HepG2 (cell line): ENCODE measurements around the gene CNTROB. TPM values are rescaled to one million over a fixed set of nuclear protein-coding genes. Genes with fewer than 3 reads are reported as not detected.

Experiments
- AHR ChIP-seq: IDR thresholded peaks from 2 replicates; pipeline ENCODE4 v1.6.1; 2018; ENCODE audit warnings: missing genetic modification reagents, missing compliant biosample characterization
- CERS6 ChIP-seq: sonication (generic); formaldehyde crosslinking; IDR thresholded peaks from 2 replicates; pipeline ENCODE4 v1.5.0; 2020; ENCODE audit warnings: missing genetic modification reagents
- ISX ChIP-seq: sonication (generic); formaldehyde crosslinking; conservative IDR thresholded peaks from 2 replicates; pipeline ENCODE4 v1.5.0; 2020; ENCODE audit warnings: missing genetic modification reagents
- RFXANK ChIP-seq: IDR thresholded peaks from 2 replicates; pipeline ENCODE4 v1.6.1; 2016
- RXRB ChIP-seq: IDR thresholded peaks from 2 replicates; pipeline ENCODE4 v1.6.1; 2016; ENCODE audit warnings: borderline replicate concordance, missing genetic modification reagents, missing compliant biosample characterization
- TEAD2 ChIP-seq: sonication (generic); formaldehyde crosslinking; IDR thresholded peaks from 2 replicates; pipeline ENCODE4 v1.9.0; 2021; ENCODE audit warnings: missing genetic modification reagents
- ZBTB14 ChIP-seq: sonication (generic); formaldehyde crosslinking; IDR thresholded peaks from 2 replicates; pipeline ENCODE4 v1.4.0; 2020; ENCODE audit warnings: missing genetic modification reagents
- ZNF207 ChIP-seq: fragments of 450-650 bp; IDR thresholded peaks from 2 replicates; pipeline ENCODE4 v1.6.1; 2016; ENCODE audit warnings: antibody characterized with exemption, borderline replicate concordance
- ZNF432 ChIP-seq: sonication (generic); formaldehyde crosslinking; IDR thresholded peaks from 2 replicates; pipeline ENCODE4 v1.5.0; 2020; ENCODE audit warnings: missing genetic modification reagents, mild to moderate bottlenecking, borderline replicate concordance
- ZNF484 ChIP-seq: sonication (generic); formaldehyde crosslinking; IDR thresholded peaks from 2 replicates; pipeline ENCODE4 v1.5.1; 2020; ENCODE audit warnings: mild to moderate bottlenecking, low read depth, missing genetic modification reagents, borderline replicate concordance
- ZNF543 ChIP-seq: sonication (generic); formaldehyde crosslinking; IDR thresholded peaks from 2 replicates; pipeline ENCODE4 v1.4.0; 2020; ENCODE audit warnings: mild to moderate bottlenecking, missing genetic modification reagents
- ZNF816 ChIP-seq: sonication (generic); formaldehyde crosslinking; IDR thresholded peaks from 2 replicates; pipeline ENCODE4 v1.8.0; 2022; ENCODE audit warnings: missing genetic modification reagents, mild to moderate bottlenecking, borderline replicate concordance
- polyA plus RNA-seq, 8 experiments: library from polyadenylated mRNA; depleted of rRNA in 3 of 8; stranded (reverse) in 7 of 8; unstranded in 1 of 8; fragments of >200 nt; fragmentation: Illumina TruSeq in 4 of 8; extraction: Trizol in 4 of 8; gene quantifications; 2 replicates each; pipeline versions ENCODE4 v1.2.1 to v1.2.3, GENCODE V29; 2011 to 2016; ENCODE audit warnings: low read depth in 4 of 8, missing spikeins in 1 of 8, mixed read lengths in 1 of 8; ENCODE audit not compliant: insufficient read depth in 1 of 8
- total RNA-seq, 5 experiments: library from RNA; depleted of rRNA; stranded (reverse); fragments of >200 nt; fragmentation: Illumina TruSeq; extraction: Trizol; gene quantifications; 2 replicates each; pipeline ENCODE4 v1.2.3, GENCODE V29; 2016; ENCODE audit warnings: low read depth in 1 of 5
- TF ChIP-seq, protein P1 (sequence below): sonication (generic); formaldehyde crosslinking; IDR thresholded peaks from 2 replicates; pipeline ENCODE4 v1.4.0; 2020; ENCODE audit warnings: missing genetic modification reagents
- TF ChIP-seq, protein P2 (sequence below): sonication (generic); formaldehyde crosslinking; IDR thresholded peaks from 2 replicates; pipeline ENCODE4 v1.5.0; 2020; ENCODE audit warnings: mild to moderate bottlenecking, missing genetic modification reagents
- TF ChIP-seq, protein P3 (sequence below): sonication (generic); formaldehyde crosslinking; IDR thresholded peaks from 2 replicates; pipeline ENCODE4 v1.4.0; 2020; ENCODE audit warnings: missing genetic modification reagents, mild to moderate bottlenecking, borderline replicate concordance
- TF ChIP-seq, protein P4 (sequence below): sonication (generic); formaldehyde crosslinking; IDR thresholded peaks from 2 replicates; pipeline ENCODE4 v1.5.1; 2020; ENCODE audit warnings: mild to moderate bottlenecking, missing genetic modification reagents, borderline replicate concordance

CNTROB gene
- total and polyA plus RNA-seq, 2 of the 13 experiments (the other 11 are each of a cell fraction or from before 2014, with no cell fraction given): 21.2 to 24.1 TPM

DNA sequence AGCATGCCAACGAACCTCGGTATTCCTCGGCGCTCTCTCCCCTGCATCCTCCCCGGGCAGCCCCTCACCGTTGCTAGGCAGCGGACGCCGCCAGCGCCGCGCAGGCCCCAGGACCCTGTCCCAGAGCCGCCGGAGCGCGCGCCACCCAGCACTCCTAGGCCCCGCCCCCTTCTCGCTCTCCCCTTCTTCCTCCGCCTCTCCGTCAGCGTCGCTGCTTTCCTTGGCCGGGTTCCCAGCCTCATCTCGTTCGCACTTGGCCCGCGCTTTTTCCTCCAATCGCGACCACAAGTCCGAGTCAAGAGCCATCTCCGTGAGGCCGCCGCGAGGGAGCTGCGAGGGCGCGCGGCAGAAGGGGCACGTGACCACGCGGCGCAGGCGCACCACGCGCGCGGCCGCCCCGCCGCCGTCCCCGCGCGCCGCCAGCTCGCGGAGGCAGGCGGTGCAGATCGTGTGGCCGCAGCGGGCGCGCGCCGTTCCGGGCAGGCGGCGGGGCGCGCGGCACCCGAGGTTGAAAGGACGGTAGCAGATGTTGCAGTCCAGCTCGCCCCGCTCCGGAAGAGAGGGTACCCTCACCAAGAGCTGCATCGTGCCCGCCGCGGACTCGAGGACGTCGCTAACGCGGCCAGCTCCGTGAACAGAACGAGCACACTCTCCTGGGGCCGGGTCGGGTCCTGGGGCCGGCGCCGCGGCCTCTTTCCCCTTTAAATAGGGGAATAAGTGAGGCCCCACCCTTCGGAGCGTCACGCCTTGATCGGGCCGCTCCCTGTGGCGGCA is 16.2 kb upstream of the CNTROB start, which contains the start of gene RNF227 (continued):
- TF ChIP-seq, protein P1, sequence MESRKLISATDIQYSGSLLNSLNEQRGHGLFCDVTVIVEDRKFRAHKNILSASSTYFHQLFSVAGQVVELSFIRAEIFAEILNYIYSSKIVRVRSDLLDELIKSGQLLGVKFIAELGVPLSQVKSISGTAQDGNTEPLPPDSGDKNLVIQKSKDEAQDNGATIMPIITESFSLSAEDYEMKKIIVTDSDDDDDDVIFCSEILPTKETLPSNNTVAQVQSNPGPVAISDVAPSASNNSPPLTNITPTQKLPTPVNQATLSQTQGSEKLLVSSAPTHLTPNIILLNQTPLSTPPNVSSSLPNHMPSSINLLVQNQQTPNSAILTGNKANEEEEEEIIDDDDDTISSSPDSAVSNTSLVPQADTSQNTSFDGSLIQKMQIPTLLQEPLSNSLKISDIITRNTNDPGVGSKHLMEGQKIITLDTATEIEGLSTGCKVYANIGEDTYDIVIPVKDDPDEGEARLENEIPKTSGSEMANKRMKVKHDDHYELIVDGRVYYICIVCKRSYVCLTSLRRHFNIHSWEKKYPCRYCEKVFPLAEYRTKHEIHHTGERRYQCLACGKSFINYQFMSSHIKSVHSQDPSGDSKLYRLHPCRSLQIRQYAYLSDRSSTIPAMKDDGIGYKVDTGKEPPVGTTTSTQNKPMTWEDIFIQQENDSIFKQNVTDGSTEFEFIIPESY (CRISPR knock-in tag): peak; percentile 51; the same call in 1 of the 2 replicates
- TF ChIP-seq ZNF543 (CRISPR knock-in tag): 0 out of 2 replicates have a peak, but pooled peaks have one; percentile 57
- TF ChIP-seq, protein P2, sequence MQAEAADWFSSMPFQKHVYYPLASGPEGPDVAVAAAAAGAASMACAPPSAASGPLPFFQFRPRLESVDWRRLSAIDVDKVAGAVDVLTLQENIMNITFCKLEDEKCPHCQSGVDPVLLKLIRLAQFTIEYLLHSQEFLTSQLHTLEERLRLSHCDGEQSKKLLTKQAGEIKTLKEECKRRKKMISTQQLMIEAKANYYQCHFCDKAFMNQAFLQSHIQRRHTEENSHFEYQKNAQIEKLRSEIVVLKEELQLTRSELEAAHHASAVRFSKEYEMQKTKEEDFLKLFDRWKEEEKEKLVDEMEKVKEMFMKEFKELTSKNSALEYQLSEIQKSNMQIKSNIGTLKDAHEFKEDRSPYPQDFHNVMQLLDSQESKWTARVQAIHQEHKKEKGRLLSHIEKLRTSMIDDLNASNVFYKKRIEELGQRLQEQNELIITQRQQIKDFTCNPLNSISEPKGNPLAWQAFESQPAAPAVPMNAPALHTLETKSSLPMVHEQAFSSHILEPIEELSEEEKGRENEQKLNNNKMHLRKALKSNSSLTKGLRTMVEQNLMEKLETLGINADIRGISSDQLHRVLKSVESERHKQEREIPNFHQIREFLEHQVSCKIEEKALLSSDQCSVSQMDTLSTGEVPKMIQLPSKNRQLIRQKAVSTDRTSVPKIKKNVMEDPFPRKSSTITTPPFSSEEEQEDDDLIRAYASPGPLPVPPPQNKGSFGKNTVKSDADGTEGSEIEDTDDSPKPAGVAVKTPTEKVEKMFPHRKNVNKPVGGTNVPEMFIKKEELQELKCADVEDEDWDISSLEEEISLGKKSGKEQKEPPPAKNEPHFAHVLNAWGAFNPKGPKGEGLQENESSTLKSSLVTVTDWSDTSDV: no peak
- TF ChIP-seq ZNF816 (CRISPR knock-in tag): no peak
- no peak for TF ChIP-seq RFXANK
- peak; percentile 10; the same call in 1 of the 2 replicates for TF ChIP-seq RXRB
- no peak for TF ChIP-seq ZNF484 (CRISPR knock-in tag)
- 0 out of 2 replicates have a peak, but pooled peaks have one; percentile 79 for TF ChIP-seq ISX (CRISPR knock-in tag)
- TF ChIP-seq AHR: peak; percentile 71; the same call in 1 of the 2 replicates
- no peak for TF ChIP-seq ZNF432 (CRISPR knock-in tag)
- peak; percentile 77; the same call in 1 of the 2 replicates for TF ChIP-seq CERS6 (CRISPR knock-in tag)
- TF ChIP-seq ZNF207: no peak
- TF ChIP-seq, protein P3, sequence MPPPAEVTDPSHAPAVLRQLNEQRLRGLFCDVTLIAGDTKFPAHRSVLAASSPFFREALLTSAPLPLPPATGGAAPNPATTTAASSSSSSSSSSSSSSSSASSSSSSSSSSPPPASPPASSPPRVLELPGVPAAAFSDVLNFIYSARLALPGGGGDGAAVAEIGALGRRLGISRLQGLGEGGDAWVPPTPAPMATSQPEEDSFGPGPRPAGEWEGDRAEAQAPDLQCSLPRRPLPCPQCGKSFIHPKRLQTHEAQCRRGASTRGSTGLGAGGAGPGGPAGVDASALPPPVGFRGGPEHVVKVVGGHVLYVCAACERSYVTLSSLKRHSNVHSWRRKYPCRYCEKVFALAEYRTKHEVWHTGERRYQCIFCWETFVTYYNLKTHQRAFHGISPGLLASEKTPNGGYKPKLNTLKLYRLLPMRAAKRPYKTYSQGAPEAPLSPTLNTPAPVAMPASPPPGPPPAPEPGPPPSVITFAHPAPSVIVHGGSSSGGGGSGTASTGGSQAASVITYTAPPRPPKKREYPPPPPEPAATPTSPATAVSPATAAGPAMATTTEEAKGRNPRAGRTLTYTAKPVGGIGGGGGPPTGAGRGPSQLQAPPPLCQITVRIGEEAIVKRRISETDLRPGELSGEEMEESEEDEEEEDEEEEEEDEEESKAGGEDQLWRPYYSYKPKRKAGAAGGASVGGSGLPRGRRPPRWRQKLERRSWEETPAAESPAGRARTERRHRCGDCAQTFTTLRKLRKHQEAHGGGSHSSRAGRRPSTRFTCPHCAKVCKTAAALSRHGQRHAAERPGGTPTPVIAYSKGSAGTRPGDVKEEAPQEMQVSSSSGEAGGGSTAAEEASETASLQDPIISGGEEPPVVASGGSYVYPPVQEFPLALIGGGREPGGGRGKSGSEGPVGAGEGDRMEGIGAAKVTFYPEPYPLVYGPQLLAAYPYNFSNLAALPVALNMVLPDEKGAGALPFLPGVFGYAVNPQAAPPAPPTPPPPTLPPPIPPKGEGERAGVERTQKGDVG (CRISPR knock-in tag): peak; percentile 72; the same call in 1 of the 2 replicates
- peak; percentile 97 for TF ChIP-seq TEAD2 (CRISPR knock-in tag)
- TF ChIP-seq, protein P4, sequence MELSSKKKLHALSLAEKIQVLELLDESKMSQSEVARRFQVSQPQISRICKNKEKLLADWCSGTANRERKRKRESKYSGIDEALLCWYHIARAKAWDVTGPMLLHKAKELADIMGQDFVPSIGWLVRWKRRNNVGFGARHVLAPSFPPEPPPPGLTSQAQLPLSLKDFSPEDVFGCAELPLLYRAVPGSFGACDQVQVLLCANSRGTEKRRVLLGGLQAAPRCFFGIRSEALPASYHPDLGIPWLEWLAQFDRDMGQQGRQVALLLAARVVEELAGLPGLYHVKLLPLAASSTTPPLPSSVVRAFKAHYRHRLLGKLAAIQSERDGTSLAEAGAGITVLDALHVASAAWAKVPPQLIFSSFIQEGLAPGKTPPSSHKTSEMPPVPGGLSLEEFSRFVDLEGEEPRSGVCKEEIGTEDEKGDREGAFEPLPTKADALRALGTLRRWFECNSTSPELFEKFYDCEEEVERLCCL (CRISPR knock-in tag): no peak
- peak; percentile 86 for TF ChIP-seq ZBTB14 (CRISPR knock-in tag)
